Panc1 (cell line): ENCODE data around the gene RNF222. TPM values are rescaled to one million over a fixed set of nuclear protein-coding genes. Genes with fewer than 3 reads are reported as not detected.

Experiments used
- ATAC-seq: fragments of 200-7000 bp; cut with Tn5 transposase; 2 replicates; pipeline ENCODE4 v1.9.1; 2020; ENCODE audit warnings: mild to moderate bottlenecking, moderate library complexity
- BruUV-seq: library from RNA; stranded (reverse); fragments of 400-500 nt; replicated peaks from 2 replicates; lab custom pipeline; 2021; lab: Mats Ljungman, UMichigan
- CTCF ChIA-PET: fragments of 300-600 bp; sonication (Branson Sonifier 250); formaldehyde crosslinking; loops from one replicate; lab custom pipeline; 2022; ENCODE audit warnings: antibody characterized with exemption; lab: Charles Lee
- POLR2A ChIA-PET: fragments of 300-600 bp; sonication (Branson Sonifier 250); formaldehyde crosslinking; loops from one replicate; lab custom pipeline; 2022; ENCODE audit warnings: antibody characterized with exemption; lab: Charles Lee
- DNase-seq: peaks from one replicate; pipeline ENCODE4 v3.0.0-alpha.2; 2010; ENCODE audit warnings: low read depth, low spot score
- H3K27ac ChIP-seq: 2 replicates; pipeline ENCODE4 v1.5.1; 2011; ENCODE audit warnings: mild to moderate bottlenecking, low read length, inconsistent platforms
- H3K27me3 ChIP-seq: fragments of 200-500 bp; sonication (Bioruptor generic); 2 replicates; pipeline ENCODE4 v1.6.0; 2014; ENCODE audit warnings: low read length, inconsistent platforms; ENCODE audit not compliant: control insufficient read depth, insufficient read depth
- H3K36me3 ChIP-seq: fragments of 200-500 bp; sonication (Bioruptor generic); 2 replicates; pipeline ENCODE4 v1.5.1; 2014; ENCODE audit warnings: inconsistent platforms, mild to moderate bottlenecking, low read length, moderate library complexity; ENCODE audit not compliant: control insufficient read depth, insufficient read depth
- H3K4me1 ChIP-seq: 2 replicates; pipeline ENCODE4 v1.5.1; 2011; ENCODE audit warnings: inconsistent platforms, mild to moderate bottlenecking, low read length, moderate library complexity; ENCODE audit not compliant: control insufficient read depth, insufficient read depth
- H3K4me3 ChIP-seq, 2 experiments: 2 replicates each; pipeline ENCODE4 v1.5.1; 2011 to 2012; ENCODE audit warnings: low read depth in 2 of 2, low read length in 2 of 2, mild to moderate bottlenecking in 2 of 2, inconsistent platforms in 1 of 2, moderate library complexity in 1 of 2
- H3K9me3 ChIP-seq: fragments of 200-500 bp; sonication (Bioruptor generic); 2 replicates; pipeline ENCODE4 v1.5.1; 2014; ENCODE audit warnings: low read depth, mild to moderate bottlenecking, inconsistent platforms, low read length, moderate library complexity; ENCODE audit not compliant: control insufficient read depth, insufficient read depth
- POLR2AphosphoS5 ChIP-seq: IDR thresholded peaks from 2 replicates; pipeline ENCODE4 v1.6.1; 2012; ENCODE audit warnings: mild to moderate bottlenecking, low read depth, low read length, moderate library complexity
- SIN3A ChIP-seq: IDR thresholded peaks from 2 replicates; pipeline ENCODE4 v1.6.1; 2012; ENCODE audit warnings: low read depth, mild to moderate bottlenecking, low read length, moderate library complexity, borderline replicate concordance; ENCODE audit not compliant: insufficient read depth
- TCF7L2 ChIP-seq: IDR thresholded peaks from 2 replicates; pipeline ENCODE4 v1.6.1; 2011; ENCODE audit warnings: mild to moderate bottlenecking, low read depth, low read length, inconsistent platforms
- in situ Hi-C: cut with HindIII; loops from 2 replicates; pipeline ENCODE4 v1.10.0; 2016; ENCODE audit warnings: low sequenced_read_pairs, low pct_unique_long_range_greater_than_20kb
- intact Hi-C: fragments of 100-400 bp; cut with micrococcal nuclease; formaldehyde crosslinking; loops from one replicate; pipeline ENCODE4 v1.10.0; 2022; ENCODE audit not compliant: unreplicated experiment
- total RNA-seq: library from RNA; stranded (reverse); gene quantifications from one replicate; pipeline ENCODE4 v1.2.1, GENCODE V29; 2021; ENCODE audit not compliant: unreplicated experiment
- TF ChIP-seq, protein P1 (sequence below): fragments of 450-650 bp; IDR thresholded peaks from 2 replicates; pipeline ENCODE4 v1.5.1; 2017; ENCODE audit warnings: mild to moderate bottlenecking
- TF ChIP-seq, protein P2 (sequence below), 2 experiments: IDR thresholded peaks; 2 replicates each; pipeline ENCODE4 v1.6.1; 2011 to 2012; ENCODE audit warnings: low read depth in 2 of 2, control low read depth in 1 of 2, low read length in 1 of 2, mild to moderate bottlenecking in 1 of 2, moderate library complexity in 1 of 2; ENCODE audit not compliant: insufficient read depth in 1 of 2

RNF222 gene
- total RNA-seq, 1 experiment from 2014 or later: not detected

DNA sequence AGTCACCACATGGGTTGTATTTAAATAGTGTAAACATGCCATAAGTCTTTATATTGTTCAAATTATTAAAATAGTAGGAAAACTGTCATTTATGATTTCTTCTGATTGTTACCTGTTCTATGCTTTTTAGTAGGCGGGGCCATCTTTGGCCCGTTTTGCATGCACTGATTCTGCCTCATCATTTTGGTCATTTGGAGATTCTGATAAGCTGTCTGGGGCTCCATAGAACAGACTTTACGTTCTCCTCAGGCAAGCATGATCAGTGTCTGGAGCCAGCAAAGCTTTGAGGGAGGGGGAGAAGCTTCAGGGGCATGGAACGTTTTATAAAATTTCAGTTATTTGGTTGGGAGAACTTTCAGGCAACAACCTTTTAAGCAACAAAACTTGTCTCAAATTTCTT is 46.9 kb upstream of the RNF222 start:
- CTCF ChIA-PET: no interaction called here
- Histone ChIP-seq H3K36me3 (peaks cover 24% of the 10 kb centered on the region), H3K27ac (no peak overlapping the region), H3K27me3 (no peaks in the 10 kb centered on the region), H3K4me1 (no peaks in the 10 kb centered on the region), H3K4me3 (no peak overlapping the region), H3K9me3 (no peaks in the 10 kb centered on the region)
- in situ Hi-C loops (no loop called here), intact Hi-C loops (no loop called here)
- DNase-seq (no peak), ATAC-seq (no peak)
- no TSS peak for BruUV-seq
- POLR2A ChIA-PET: no interaction called here
- no peak for TF ChIP-seq TCF7L2
- TF ChIP-seq, protein P1, sequence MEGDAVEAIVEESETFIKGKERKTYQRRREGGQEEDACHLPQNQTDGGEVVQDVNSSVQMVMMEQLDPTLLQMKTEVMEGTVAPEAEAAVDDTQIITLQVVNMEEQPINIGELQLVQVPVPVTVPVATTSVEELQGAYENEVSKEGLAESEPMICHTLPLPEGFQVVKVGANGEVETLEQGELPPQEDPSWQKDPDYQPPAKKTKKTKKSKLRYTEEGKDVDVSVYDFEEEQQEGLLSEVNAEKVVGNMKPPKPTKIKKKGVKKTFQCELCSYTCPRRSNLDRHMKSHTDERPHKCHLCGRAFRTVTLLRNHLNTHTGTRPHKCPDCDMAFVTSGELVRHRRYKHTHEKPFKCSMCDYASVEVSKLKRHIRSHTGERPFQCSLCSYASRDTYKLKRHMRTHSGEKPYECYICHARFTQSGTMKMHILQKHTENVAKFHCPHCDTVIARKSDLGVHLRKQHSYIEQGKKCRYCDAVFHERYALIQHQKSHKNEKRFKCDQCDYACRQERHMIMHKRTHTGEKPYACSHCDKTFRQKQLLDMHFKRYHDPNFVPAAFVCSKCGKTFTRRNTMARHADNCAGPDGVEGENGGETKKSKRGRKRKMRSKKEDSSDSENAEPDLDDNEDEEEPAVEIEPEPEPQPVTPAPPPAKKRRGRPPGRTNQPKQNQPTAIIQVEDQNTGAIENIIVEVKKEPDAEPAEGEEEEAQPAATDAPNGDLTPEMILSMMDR: no peak
- TF ChIP-seq SIN3A: no peak
- TF ChIP-seq, protein P2, sequence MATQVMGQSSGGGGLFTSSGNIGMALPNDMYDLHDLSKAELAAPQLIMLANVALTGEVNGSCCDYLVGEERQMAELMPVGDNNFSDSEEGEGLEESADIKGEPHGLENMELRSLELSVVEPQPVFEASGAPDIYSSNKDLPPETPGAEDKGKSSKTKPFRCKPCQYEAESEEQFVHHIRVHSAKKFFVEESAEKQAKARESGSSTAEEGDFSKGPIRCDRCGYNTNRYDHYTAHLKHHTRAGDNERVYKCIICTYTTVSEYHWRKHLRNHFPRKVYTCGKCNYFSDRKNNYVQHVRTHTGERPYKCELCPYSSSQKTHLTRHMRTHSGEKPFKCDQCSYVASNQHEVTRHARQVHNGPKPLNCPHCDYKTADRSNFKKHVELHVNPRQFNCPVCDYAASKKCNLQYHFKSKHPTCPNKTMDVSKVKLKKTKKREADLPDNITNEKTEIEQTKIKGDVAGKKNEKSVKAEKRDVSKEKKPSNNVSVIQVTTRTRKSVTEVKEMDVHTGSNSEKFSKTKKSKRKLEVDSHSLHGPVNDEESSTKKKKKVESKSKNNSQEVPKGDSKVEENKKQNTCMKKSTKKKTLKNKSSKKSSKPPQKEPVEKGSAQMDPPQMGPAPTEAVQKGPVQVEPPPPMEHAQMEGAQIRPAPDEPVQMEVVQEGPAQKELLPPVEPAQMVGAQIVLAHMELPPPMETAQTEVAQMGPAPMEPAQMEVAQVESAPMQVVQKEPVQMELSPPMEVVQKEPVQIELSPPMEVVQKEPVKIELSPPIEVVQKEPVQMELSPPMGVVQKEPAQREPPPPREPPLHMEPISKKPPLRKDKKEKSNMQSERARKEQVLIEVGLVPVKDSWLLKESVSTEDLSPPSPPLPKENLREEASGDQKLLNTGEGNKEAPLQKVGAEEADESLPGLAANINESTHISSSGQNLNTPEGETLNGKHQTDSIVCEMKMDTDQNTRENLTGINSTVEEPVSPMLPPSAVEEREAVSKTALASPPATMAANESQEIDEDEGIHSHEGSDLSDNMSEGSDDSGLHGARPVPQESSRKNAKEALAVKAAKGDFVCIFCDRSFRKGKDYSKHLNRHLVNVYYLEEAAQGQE (IDR thresholded peaks at IDR 0.05; ENCODE audit: insufficient read depth in 1 of 2, low read depth in 2 of 2, low read length in 1 of 2): no peak
- no peak for TF ChIP-seq POLR2AphosphoS5

DNA sequence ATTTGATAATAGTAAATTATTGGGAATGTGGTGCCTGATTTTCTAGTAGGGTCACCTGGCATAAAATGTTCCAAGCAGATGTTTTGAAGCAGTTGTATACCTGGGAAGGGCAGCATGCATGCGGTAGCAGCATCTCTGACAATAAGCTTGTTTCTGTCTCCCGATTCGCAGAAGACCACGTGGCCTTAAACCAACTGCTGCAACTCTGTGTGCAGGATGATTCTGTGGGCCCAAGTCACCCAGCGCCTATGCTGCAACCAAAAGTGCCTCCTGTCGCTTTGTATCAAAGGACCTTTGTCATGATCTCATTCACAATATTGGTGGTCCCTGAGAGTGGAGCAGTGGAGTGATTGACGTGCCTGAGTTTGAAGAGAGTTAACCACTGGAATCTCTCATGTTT is 46.1 kb upstream of the RNF222 start:
- Histone ChIP-seq H3K27ac (no peak overlapping the region), H3K4me3 (no peak overlapping the region), H3K4me1 (no peaks in the 10 kb centered on the region), H3K9me3 (no peaks in the 10 kb centered on the region), H3K27me3 (no peaks in the 10 kb centered on the region), H3K36me3 (peaks cover 22% of the 10 kb centered on the region)
- intact Hi-C loops: no loop called here
- no peak for ATAC-seq
- no peak for DNase-seq
- TF ChIP-seq TCF7L2: no peak
- TF ChIP-seq, protein P2 (IDR thresholded peaks at IDR 0.05; ENCODE audit: insufficient read depth in 1 of 2, low read depth in 2 of 2, low read length in 1 of 2): no peak
- TF ChIP-seq, protein P1: no peak
- TF ChIP-seq SIN3A: no peak
- TF ChIP-seq POLR2AphosphoS5: no peak
- ChIA-PET POLR2A (no interaction called here), CTCF (no interaction called here)
- BruUV-seq: no TSS peak
- in situ Hi-C loops: no loop called here
